HT-29 (cell line): Measurements from ENCODE around the gene UBXN2A. TPM values are rescaled to one million over a fixed set of nuclear protein-coding genes. Genes with fewer than 3 reads are reported as not detected.
"Not testable (repeated sequence)": the region's sequence is repeated elsewhere in the genome, so short reads cannot be mapped to it uniquely, and the experiment has no call there.

Source experiments
- DNase-seq: peaks from one replicate; pipeline ENCODE4 v3.0.0-alpha.2; 2015; ENCODE audit warnings: low spot score
- total RNA-seq: library from RNA; depleted of rRNA; stranded (reverse); fragments of >200 nt; shearing (Covaris generic); gene quantifications from 2 replicates; pipeline ENCODE4 v1.2.3, GENCODE V29; 2014

UBXN2A gene
- total RNA-seq, 1 experiment from 2014 or later: 2.8 TPM

GRCh38 chr2:24011250-24012104 lies 71.2 kb downstream of the UBXN2A start:
- DNase-seq: no peak

DNA sequence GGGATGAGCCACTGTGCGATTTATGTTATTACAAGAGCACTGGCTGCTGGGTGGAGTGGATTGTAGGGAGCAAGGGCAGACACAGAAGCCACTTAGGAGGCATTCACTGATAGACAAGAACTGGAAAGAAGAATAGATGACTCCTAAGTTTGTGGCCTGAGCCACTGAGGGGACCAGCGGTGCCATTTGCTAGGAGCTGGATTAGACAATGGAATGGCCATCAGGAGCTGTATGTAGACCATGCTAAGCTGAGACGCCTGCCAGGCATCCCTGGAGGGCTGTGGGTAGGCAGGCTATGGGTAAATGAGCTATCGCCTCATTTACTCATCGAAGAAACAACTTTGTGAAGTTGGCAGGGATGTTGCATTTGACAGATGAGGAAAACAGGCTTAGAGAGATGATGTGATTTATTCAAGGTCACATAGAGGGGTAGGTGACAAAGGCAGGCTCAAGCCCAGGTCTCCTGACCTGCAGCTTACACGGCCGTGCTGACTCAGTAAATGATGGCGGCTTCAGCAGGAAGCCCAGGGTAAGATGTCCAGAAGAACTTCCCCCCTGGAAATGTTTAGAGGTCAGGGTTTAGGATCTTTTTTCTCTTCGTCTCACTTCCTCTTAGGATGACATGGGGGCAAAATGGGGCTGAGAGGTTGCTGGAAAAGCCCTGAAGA lies 72.4 kb downstream of the UBXN2A start:
- no peak for DNase-seq

GRCh38 chr2:24014902-24015301 lies 74.6 kb downstream of the UBXN2A start:
- DNase-seq: not testable (repeated sequence)

GRCh38 chr2:24015562-24016375 lies 75.5 kb downstream of the UBXN2A start:
- DNase-seq: peak; percentile 23

GRCh38 chr2:24016376-24016761 lies 76.1 kb downstream of the UBXN2A start:
- no peak for DNase-seq

- DNase-seq: no peak
Measured at GRCh38 chr2:24016853-24017703, 76.8 kb downstream of the UBXN2A start.

GRCh38 chr2:24017711-24018110 lies 77.4 kb downstream of the UBXN2A start:
- DNase-seq: no peak

- no peak for DNase-seq
Measured at GRCh38 chr2:24018241-24018640, 78.0 kb downstream of the UBXN2A start.

DNA sequence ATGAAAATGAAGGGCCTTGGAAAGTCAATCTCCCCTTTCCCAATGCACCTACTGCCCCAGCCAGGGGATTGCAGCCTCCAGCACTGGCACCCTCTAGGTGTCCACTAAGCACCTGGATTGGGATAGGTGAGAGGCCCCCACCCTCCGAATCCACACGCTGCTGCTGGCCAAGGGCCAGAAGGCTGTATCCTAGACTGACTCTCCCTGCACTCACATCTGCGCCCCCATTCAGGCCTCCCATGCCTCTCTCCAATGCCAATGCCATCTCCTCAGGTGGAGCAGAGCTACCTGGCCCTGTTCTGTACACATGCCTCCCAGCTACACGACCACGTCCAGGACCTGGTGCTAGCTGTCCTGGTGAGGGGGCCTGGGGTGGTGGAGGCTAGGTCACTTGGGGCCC lies 79.5 kb downstream of the UBXN2A start:
- DNase-seq: no peak

DNA sequence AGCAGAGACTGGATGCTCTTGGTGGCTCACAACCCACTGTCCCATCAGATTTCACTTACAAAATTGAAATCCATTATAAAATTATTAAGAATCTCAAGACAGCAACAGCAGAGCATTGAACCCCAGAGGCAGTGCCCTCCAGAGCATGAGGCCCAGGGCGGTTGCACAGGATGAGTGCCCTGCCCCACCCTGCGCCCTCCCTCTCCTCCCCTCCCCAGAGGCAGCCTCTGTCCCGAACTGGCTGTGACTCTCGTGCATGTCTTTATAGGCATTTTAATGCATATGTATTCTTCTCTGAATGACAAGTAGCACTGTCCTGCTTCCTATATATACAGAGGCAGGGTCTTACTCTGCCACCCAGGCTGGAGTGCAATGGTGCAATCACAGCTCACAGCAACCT lies 80.0 kb downstream of the UBXN2A start:
- DNase-seq: no peak

GRCh38 chr2:24021122-24021998 lies 81.1 kb downstream of the UBXN2A start:
- peak; percentile 25 for DNase-seq

GRCh38 chr2:24022324-24022974 lies 82.2 kb downstream of the UBXN2A start:
- no peak for DNase-seq

DNA sequence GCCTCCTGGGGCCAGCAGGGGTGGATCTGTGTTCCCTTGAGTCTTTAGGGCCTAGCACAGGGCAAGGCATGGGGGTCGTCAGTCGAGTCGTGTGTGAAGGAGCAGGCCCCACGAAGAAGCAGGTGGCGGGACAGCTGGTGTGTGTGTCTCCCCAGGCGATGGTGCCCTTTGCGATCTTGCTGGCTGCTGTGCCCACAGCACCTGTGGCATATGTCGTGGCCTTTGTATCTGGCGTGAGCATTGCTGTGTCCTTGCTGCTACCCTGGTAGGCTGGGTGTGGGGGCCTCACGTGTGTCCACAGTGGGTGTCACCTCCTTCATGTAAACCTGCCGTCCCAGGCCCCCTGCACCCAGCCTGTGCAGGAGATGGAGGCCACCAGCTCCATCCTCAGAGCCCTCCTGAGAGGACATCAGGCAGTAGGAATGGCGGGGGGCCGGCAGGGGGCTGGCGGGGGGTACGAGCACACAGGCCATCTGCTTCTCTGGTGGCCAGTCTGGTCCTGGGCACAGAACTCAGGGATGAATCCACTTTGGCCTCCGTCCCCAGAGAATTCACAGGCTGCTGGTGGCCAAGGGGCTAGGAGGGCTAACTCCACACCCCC lies 82.8 kb downstream of the UBXN2A start:
- no peak for DNase-seq

DNA sequence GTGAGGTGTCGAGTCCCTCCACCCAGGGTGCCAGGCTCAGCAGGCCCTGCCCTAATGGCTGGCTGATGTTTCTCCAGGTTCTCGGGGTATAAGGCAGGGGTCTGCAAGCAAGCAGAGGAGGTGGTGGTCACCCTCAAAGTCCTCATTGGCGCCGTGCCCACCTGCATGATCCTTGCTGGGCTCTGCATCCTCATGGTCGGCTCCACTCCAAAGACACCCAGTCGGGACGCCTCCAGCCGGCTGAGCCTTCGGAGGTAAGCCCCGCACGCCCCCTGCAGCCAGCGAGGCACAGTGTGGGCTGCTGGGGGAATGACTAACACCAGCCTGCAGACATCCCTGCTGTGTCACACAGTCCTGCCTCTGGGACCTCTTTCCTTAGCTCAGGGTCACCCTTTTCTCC lies 83.8 kb downstream of the UBXN2A start:
- DNase-seq: no peak

- DNase-seq: no peak
Measured at GRCh38 chr2:24024996-24025663, 84.9 kb downstream of the UBXN2A start.

- no peak for DNase-seq
Measured at GRCh38 chr2:24026233-24026632, 86.0 kb downstream of the UBXN2A start.

- DNase-seq: no peak
Measured at GRCh38 chr2:24038786-24039499, 98.7 kb downstream of the UBXN2A start.

GRCh38 chr2:24040511-24040910 lies 100.2 kb downstream of the UBXN2A start:
- DNase-seq: no peak
